ENCODE data around the gene TEX19. TPM values are rescaled to one million over a fixed set of nuclear protein-coding genes. Genes with fewer than 3 reads are reported as not detected.

TEX19 gene
- total and polyA plus RNA-seq, 2 of the 8 experiments (the other 6 are each of a cell fraction or from before 2014, with no cell fraction given) = 0.54 to 0.80 TPM

DNA sequence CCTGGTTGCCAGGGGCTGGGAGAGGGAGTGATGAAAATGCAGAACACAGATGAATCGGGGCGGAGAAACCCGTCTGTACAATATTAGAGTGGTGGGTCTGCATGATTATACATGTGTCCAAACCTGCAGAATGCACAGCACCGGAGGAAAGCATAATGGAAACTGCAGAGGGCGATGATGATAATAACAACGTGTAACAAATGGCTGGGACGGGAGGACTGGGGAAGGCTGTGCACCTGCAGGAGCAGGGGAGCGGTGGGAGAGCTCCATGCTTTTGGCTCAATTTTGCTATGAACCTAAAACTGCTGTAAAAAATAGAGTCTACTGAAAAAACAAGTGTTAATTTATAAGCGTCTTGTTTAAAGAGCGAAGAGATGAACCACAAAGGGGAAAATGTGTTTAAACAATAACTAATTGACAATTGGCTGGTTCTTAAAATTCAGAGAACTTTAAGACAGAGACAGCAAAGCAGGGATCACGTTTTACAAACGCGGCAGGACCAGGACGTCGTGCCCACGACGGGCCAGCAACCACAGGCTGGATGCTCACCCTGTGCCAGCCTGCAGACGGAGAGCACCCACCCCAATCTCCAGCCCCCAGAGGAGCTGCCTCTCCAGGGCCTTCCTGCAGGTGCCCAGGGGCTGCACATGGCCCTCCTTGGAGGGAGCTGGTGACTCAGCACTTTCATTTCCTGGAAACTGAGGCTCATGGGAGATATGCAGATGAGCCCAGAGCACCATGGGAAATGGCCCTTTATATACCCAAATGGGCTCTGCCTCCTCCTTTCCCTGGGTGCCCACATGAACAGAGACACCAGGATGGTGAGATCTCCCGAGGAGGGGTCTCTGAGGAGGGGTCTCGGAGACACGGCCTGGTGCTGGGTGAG lies at the start of gene TEX19 (continued):
- TF ChIP-seq MAX (IDR thresholded peaks at IDR 0.05) (peak; percentile 64), SUZ12 (IDR thresholded peaks at IDR 0.05; ENCODE audit: low read length) (no peak), MAFK (IDR thresholded peaks at IDR 0.05; ENCODE audit: low read depth, low read length) (peak; percentile 89), JUN (IDR thresholded peaks at IDR 0.05; ENCODE audit: low read depth, low read length) (no peak)
